K562 (cell line): ENCODE measurements around the gene EYA3. TPM values are rescaled to one million over a fixed set of nuclear protein-coding genes. Genes with fewer than 3 reads are reported as not detected.

Experiments
- ATAC-seq: fragments of 200-7000 bp; cut with Tn5 transposase; 3 replicates; pipeline ENCODE4 v1.9.1; 2020; ENCODE audit warnings: moderate library complexity
- BruUV-seq: library from RNA; stranded (reverse); fragments of 400-500 nt; replicated peaks from 2 replicates; lab custom pipeline; 2021; lab: Mats Ljungman, UMichigan
- CTCF ChIA-PET: fragments of 300-600 bp; formaldehyde crosslinking; extraction: SDS; loops from one replicate; lab custom pipeline; 2021; ENCODE audit warnings: low intra/inter-chr PET ratio; lab: Yijun Ruan, JAX
- POLR2A ChIA-PET: fragments of 300-600, 350-650 bp; sonication (Branson Sonifier 250); formaldehyde crosslinking; extraction: SDS; loops from one replicate; lab custom pipeline; 2021; ENCODE audit warnings: antibody characterized with exemption, inconsistent platforms; lab: Yijun Ruan, JAX
- DNase-seq, 4 experiments: peaks; one replicate each; pipeline versions ENCODE4 v3.0.0 to v3.0.0-alpha.2; 2011 to 2018; ENCODE audit warnings: low spot score in 3 of 4, mixed read lengths in 3 of 4; ENCODE audit errors: extremely low read depth in 1 of 4
- FAIRE-seq: peaks from 2 replicates; lab custom pipeline; 2011; peaks lifted over from hg19 to GRCh38; lab: Jason Lieb, UNC
- H2AFZ ChIP-seq: 2 replicates; pipeline ENCODE4 v1.6.0; 2011; ENCODE audit warnings: low read depth, low read length, control low read depth, inconsistent platforms
- H3K27ac ChIP-seq: fragments of 200-600 bp; 3 replicates; pipeline ENCODE4 v1.8.0; 2011; ENCODE audit warnings: low read depth, mild to moderate bottlenecking, control low read depth, inconsistent platforms, low read length, moderate library complexity, mixed read lengths; ENCODE audit errors: extremely low read depth
- H3K27me3 ChIP-seq, 2 experiments: fragments of 300-600 bp in 1 of 2; 2 replicates in 1 of 2; 3 replicates in 1 of 2; pipeline versions ENCODE4 v1.6.0 to v1.8.0; 2011; ENCODE audit warnings: inconsistent platforms in 2 of 2, low read length in 2 of 2, mild to moderate bottlenecking in 1 of 2, mixed read lengths in 1 of 2, moderate library complexity in 1 of 2; ENCODE audit not compliant: control insufficient read depth in 2 of 2, insufficient read depth in 2 of 2
- H3K36me3 ChIP-seq: fragments of 300-600 bp; 3 replicates; pipeline ENCODE4 v1.8.0; 2011; ENCODE audit warnings: mild to moderate bottlenecking, low read length, inconsistent platforms; ENCODE audit not compliant: control insufficient read depth, insufficient read depth
- H3K4me1 ChIP-seq, 2 experiments: fragments of 200-600 bp in 1 of 2; replicated peaks in 1 of 2; 2 replicates in 1 of 2; 3 replicates in 1 of 2; pipeline versions ENCODE4 v1.5.1 to v1.8.0; 2011; ENCODE audit warnings: inconsistent platforms in 2 of 2, low read length in 2 of 2, mild to moderate bottlenecking in 1 of 2, mixed read lengths in 1 of 2, moderate library complexity in 1 of 2; ENCODE audit not compliant: control insufficient read depth in 2 of 2, insufficient read depth in 2 of 2
- H3K4me2 ChIP-seq: 2 replicates; pipeline ENCODE4 v1.6.1; 2011; ENCODE audit warnings: low read length, control low read depth, inconsistent platforms, mixed read lengths; ENCODE audit not compliant: insufficient read depth
- H3K4me3 ChIP-seq: fragments of 200-600 bp; sonication (generic), shearing (Covaris generic); 2 replicates; pipeline ENCODE4 v1.5.1; 2016; ENCODE audit warnings: control low read depth, inconsistent platforms
- H3K79me2 ChIP-seq: fragments of 200-600 bp; 3 replicates; pipeline ENCODE4 v1.8.0; 2011; ENCODE audit warnings: low read length, inconsistent platforms; ENCODE audit not compliant: control insufficient read depth, insufficient read depth
- H3K9ac ChIP-seq, 2 experiments: 2 replicates each; pipeline versions ENCODE4 v1.6.0 to v1.6.1; 2011; ENCODE audit warnings: low read depth in 2 of 2, low read length in 2 of 2, control low read depth in 1 of 2, inconsistent platforms in 1 of 2, mild to moderate bottlenecking in 1 of 2, mixed read lengths in 1 of 2; ENCODE audit not compliant: insufficient read depth in 1 of 2
- H3K9me1 ChIP-seq: one replicate; pipeline ENCODE4 v1.6.0; 2011; ENCODE audit warnings: inconsistent platforms, mild to moderate bottlenecking, low read length, moderate library complexity; ENCODE audit not compliant: control insufficient read depth, insufficient read depth
- H3K9me3 ChIP-seq: replicated peaks from 2 replicates; pipeline ENCODE4 v1.5.1; 2011; ENCODE audit warnings: low read depth, low read length, inconsistent platforms; ENCODE audit not compliant: control insufficient read depth, insufficient read depth
- H4K20me1 ChIP-seq: replicated peaks from 2 replicates; pipeline ENCODE4 v1.6.1; 2011; ENCODE audit warnings: low read length, inconsistent platforms, mixed read lengths; ENCODE audit not compliant: control insufficient read depth, insufficient read depth
- DDX20 ChIP-seq: fragments of 450-650 bp; IDR thresholded peaks from 2 replicates; pipeline ENCODE4 v1.6.1; 2016; ENCODE audit warnings: missing genetic modification characterization, low read depth, mild to moderate bottlenecking, missing compliant biosample characterization, moderate library complexity
- GTF2F1 ChIP-seq: IDR thresholded peaks from 2 replicates; pipeline ENCODE4 v1.6.1; 2011; ENCODE audit warnings: low read depth, low read length, improper control_type of control experiment
- HNRNPH1 ChIP-seq: fragments of 200-400 bp; formaldehyde crosslinking; optimal IDR thresholded peaks from 2 replicates; pipeline ENCODE3; 2017; ENCODE audit warnings: low read depth, mild to moderate bottlenecking, low read length, moderate library complexity
- NFE2 ChIP-seq: IDR thresholded peaks from 2 replicates; pipeline ENCODE4 v1.6.1; 2014; ENCODE audit warnings: antibody characterized with exemption, low read depth
- POLR2AphosphoS5 ChIP-seq: IDR thresholded peaks from 2 replicates; pipeline ENCODE4 v1.6.1; 2011; ENCODE audit warnings: mild to moderate bottlenecking, low read depth, low read length, moderate library complexity; ENCODE audit not compliant: control insufficient read depth, insufficient read depth
- RBM34 ChIP-seq: fragments of 200-400 bp; formaldehyde crosslinking; IDR thresholded peaks from 2 replicates; pipeline ENCODE4 v1.6.1; 2018; ENCODE audit warnings: low read length, borderline replicate concordance; ENCODE audit not compliant: insufficient read depth
- WGBS: fragments of 100-300 bp; shearing (Covaris generic); methylation state at CpG from one replicate; pipeline ENCODE4 v1.1.6; 2016; ENCODE audit warnings: low coverage, mixed read lengths; ENCODE audit not compliant: insufficient coverage; ENCODE audit errors: missing lambda C conversion rate; 5-methylcytosine and 5-hydroxymethylcytosine counted together
- in situ Hi-C: fragments of 300-500 bp; cut with MboI; formaldehyde crosslinking; loops from 4 replicates; pipeline ENCODE4 v1.15.0; 2018; ENCODE audit warnings: inconsistent platforms, mixed read lengths
- intact Hi-C: fragments of 100-400 bp; cut with micrococcal nuclease; formaldehyde crosslinking; loops from 2 replicates; pipeline ENCODE4 v1.14.2; 2022
- polyA plus RNA-seq, 8 experiments: library from polyadenylated mRNA; depleted of rRNA in 4 of 8; stranded (reverse) in 5 of 8; unstranded in 3 of 8; fragments of >200 nt; fragmentation: Nextera tagmentation in 2 of 8; fragmentation: Illumina TruSeq in 1 of 8; extraction: Ambion mirVana in 2 of 8; extraction: Trizol in 1 of 8; gene quantifications; 2 replicates each; pipeline versions ENCODE4 v1.2.1 to v1.2.3, GENCODE V29; 2011 to 2014; ENCODE audit warnings: inconsistent platforms in 1 of 8, missing spikeins in 1 of 8
- total RNA-seq, 7 experiments: library from RNA; depleted of rRNA in 6 of 7; stranded (reverse); fragments of >200 nt in 6 of 7; fragmentation: Illumina TruSeq in 2 of 7; extraction: Trizol in 2 of 7; gene quantifications; 2 replicates each; pipeline versions ENCODE4 v1.2.1 to v1.2.3, GENCODE V29; 2011 to 2021; ENCODE audit warnings: low replicate concordance in 1 of 7
- TF ChIP-seq, protein P1 (sequence below): fragments of 450-650 bp; IDR thresholded peaks from 2 replicates; pipeline ENCODE4 v1.6.1; 2017; ENCODE audit warnings: antibody characterized with exemption
- TF ChIP-seq, protein P2 (sequence below): fragments of 450-650 bp; IDR thresholded peaks from 2 replicates; pipeline ENCODE4 v1.6.1; 2016; ENCODE audit warnings: borderline replicate concordance
- TF ChIP-seq, protein P3 (sequence below), 3 experiments: fragments of 200-800 bp in 1 of 3; fragments of 250-450 bp in 1 of 3; fragments of 450-650 bp in 1 of 3; sonication (Bioruptor Pico) in 1 of 3; sonication (Bioruptor generic) in 1 of 3; formaldehyde crosslinking in 1 of 3; IDR thresholded peaks; 2 replicates each; pipeline versions ENCODE4 v1.6.1 to v1.8.0; 2016 to 2022; ENCODE audit warnings: mild to moderate bottlenecking in 2 of 3, missing genetic modification characterization in 2 of 3, missing compliant biosample characterization in 1 of 3, moderate library complexity in 1 of 3

Gene EYA3
- total and polyA plus RNA-seq, 9 of the 15 experiments (the other 6 are each of a cell fraction or from before 2014, with no cell fraction given), result 21.7 to 64.0 (median 43.6) TPM

DNA sequence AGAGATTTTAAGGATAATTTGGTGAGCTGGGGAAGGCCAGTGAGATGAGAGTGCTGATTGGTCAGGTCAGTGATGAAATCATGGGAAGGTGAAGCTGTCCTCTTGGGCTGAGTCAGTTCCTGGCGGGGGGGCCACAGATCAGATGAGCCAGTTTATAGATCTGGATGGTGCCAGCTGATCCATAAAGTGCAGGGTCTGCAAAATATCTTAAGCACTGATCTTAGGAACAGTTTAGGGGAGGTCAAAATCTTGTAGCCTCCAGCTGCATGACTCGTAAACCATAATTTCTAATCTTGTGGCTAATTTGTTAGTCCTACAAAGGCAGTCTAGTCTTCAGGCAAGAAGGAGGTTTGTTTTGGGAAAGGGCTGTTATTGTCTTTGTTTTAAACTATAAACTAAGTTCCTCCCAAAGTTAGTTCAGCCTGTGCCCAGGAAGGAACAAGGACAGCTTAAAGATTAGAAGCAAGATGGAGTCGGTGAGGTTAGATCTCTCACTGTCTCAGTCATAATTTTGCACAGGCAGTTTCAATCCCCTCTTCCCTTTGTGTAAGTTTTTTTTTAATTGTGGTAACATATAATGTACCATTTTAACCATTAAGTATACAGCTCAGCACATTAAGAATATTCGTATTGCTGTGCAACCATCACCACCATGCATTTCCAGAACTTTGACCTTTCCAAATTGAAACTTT, 48.7 kb upstream of the EYA3 start:
- POLR2A ChIA-PET, result interaction anchor here (0.6 to 1.7 kb wide), 6 partner anchors 12 to 726 kb away, joined by 3 to 5 read pairs (median 4); no protein-coding TSS in a partner anchor
- Histone ChIP-seq H3K4me1 (peaks cover 7 to 11% of the 10 kb centered on the region in 2 experiments; a peak in 3 of 5 replicates), H3K9me1 (no peaks in the 10 kb centered on the region), H3K9ac (no peak overlapping the region), H3K36me3 (no peaks in the 10 kb centered on the region), H3K27me3 (no peaks in the 10 kb centered on the region), H3K9me3 (no peaks in the 10 kb centered on the region), H2AFZ (0 out of 2 replicates have a peak overlapping the region, but pooled peaks have one; percentile 30), H3K79me2 (no peaks in the 10 kb centered on the region), H4K20me1 (no peaks in the 10 kb centered on the region), H3K27ac (no peak overlapping the region), H3K4me3 (no peak overlapping the region), H3K4me2 (no peak overlapping the region)
- CTCF ChIA-PET, result no interaction called here
- FAIRE-seq (no peak), DNase-seq (no peak), ATAC-seq (peak; percentile 44; the same call in 1 of the 3 replicates)
- BruUV-seq, result no TSS peak
- intact Hi-C loops (loop anchor here (2.0 kb wide), 1 partner anchor 42 kb away; no protein-coding TSS in a partner anchor), in situ Hi-C loops (no loop called here)
- 12% methylated on average over 4 of the region's 4 CpGs for WGBS
- TF ChIP-seq NFE2, result no peak
- TF ChIP-seq GTF2F1, result no peak
- no peak for TF ChIP-seq HNRNPH1
- TF ChIP-seq, protein P1, sequence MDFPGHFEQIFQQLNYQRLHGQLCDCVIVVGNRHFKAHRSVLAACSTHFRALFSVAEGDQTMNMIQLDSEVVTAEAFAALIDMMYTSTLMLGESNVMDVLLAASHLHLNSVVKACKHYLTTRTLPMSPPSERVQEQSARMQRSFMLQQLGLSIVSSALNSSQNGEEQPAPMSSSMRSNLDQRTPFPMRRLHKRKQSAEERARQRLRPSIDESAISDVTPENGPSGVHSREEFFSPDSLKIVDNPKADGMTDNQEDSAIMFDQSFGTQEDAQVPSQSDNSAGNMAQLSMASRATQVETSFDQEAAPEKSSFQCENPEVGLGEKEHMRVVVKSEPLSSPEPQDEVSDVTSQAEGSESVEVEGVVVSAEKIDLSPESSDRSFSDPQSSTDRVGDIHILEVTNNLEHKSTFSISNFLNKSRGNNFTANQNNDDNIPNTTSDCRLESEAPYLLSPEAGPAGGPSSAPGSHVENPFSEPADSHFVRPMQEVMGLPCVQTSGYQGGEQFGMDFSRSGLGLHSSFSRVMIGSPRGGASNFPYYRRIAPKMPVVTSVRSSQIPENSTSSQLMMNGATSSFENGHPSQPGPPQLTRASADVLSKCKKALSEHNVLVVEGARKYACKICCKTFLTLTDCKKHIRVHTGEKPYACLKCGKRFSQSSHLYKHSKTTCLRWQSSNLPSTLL, result no peak
- TF ChIP-seq DDX20 (tag), result peak; percentile 71; the same call in 1 of the 2 replicates
- TF ChIP-seq, protein P2, sequence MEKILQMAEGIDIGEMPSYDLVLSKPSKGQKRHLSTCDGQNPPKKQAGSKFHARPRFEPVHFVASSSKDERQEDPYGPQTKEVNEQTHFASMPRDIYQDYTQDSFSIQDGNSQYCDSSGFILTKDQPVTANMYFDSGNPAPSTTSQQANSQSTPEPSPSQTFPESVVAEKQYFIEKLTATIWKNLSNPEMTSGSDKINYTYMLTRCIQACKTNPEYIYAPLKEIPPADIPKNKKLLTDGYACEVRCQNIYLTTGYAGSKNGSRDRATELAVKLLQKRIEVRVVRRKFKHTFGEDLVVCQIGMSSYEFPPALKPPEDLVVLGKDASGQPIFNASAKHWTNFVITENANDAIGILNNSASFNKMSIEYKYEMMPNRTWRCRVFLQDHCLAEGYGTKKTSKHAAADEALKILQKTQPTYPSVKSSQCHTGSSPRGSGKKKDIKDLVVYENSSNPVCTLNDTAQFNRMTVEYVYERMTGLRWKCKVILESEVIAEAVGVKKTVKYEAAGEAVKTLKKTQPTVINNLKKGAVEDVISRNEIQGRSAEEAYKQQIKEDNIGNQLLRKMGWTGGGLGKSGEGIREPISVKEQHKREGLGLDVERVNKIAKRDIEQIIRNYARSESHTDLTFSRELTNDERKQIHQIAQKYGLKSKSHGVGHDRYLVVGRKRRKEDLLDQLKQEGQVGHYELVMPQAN, result no peak
- no peak for TF ChIP-seq RBM34
- TF ChIP-seq POLR2AphosphoS5, result no peak
- TF ChIP-seq, protein P3, sequence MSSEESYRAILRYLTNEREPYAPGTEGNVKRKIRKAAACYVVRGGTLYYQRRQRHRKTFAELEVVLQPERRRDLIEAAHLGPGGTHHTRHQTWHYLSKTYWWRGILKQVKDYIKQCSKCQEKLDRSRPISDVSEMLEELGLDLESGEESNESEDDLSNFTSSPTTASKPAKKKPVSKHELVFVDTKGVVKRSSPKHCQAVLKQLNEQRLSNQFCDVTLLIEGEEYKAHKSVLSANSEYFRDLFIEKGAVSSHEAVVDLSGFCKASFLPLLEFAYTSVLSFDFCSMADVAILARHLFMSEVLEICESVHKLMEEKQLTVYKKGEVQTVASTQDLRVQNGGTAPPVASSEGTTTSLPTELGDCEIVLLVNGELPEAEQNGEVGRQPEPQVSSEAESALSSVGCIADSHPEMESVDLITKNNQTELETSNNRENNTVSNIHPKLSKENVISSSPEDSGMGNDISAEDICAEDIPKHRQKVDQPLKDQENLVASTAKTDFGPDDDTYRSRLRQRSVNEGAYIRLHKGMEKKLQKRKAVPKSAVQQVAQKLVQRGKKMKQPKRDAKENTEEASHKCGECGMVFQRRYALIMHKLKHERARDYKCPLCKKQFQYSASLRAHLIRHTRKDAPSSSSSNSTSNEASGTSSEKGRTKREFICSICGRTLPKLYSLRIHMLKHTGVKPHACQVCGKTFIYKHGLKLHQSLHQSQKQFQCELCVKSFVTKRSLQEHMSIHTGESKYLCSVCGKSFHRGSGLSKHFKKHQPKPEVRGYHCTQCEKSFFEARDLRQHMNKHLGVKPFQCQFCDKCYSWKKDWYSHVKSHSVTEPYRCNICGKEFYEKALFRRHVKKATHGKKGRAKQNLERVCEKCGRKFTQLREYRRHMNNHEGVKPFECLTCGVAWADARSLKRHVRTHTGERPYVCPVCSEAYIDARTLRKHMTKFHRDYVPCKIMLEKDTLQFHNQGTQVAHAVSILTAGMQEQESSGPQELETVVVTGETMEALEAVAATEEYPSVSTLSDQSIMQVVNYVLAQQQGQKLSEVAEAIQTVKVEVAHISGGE (CRISPR knock-in tag; IDR thresholded peaks at IDR 0.05), result no peak
